ENCODE results near the gene PEX14. TPM values are rescaled to one million over a fixed set of nuclear protein-coding genes. Genes with fewer than 3 reads are reported as not detected.

Gene PEX14
- total and polyA plus RNA-seq, 2 experiments from 2014 or later: 17.6 to 19.6 TPM

GRCh38 chr1:10597492-10598388 is 123.0 kb downstream of the PEX14 start:
- Histone ChIP-seq H4K20me1 (replicated peaks; ENCODE audit: insufficient read depth) (peaks cover 3% of the 10 kb centered on the region; the same call in 1 of the 2 replicates), H3K9me2 (ENCODE audit: insufficient read depth) (no peaks in the 10 kb centered on the region), H3K4me3 (no peak overlapping the region), H3F3A (replicated peaks; ENCODE audit: low read depth) (peaks cover 2% of the 10 kb centered on the region; the same call in 1 of the 2 replicates), H3K27me3 (ENCODE audit: insufficient read depth) (no peaks in the 10 kb centered on the region), H3K36me3 (ENCODE audit: insufficient read depth) (peaks cover 5% of the 10 kb centered on the region; the same call in 1 of the 2 replicates), H3K4me2 (no peak overlapping the region), H3K79me2 (replicated peaks; ENCODE audit: insufficient read depth) (no peaks in the 10 kb centered on the region), H3K4me1 (ENCODE audit: insufficient read depth) (peaks cover 32% of the 10 kb centered on the region), H3K27ac (ENCODE audit: low read depth) (no peak overlapping the region), H2AFZ (no peak overlapping the region)
- H3K27ac Mint-ChIP-seq: no peak overlapping the region
- peaks cover 19% of the 10 kb centered on the region for H3K27me3 Mint-ChIP-seq (ENCODE audit: insufficient read depth, low read depth, poor library complexity)
- no peaks in the 10 kb centered on the region for H3K36me3 Mint-ChIP-seq (ENCODE audit: low read depth)
- no peaks in the 10 kb centered on the region for H3K9me3 Mint-ChIP-seq
- no peak overlapping the region for H3K4me3 Mint-ChIP-seq
- ATAC-seq: no peak
- no peak for DNase-seq (ENCODE audit: low spot score)
- TF ChIP-seq ZNF462 (CRISPR knock-in tag; IDR thresholded peaks at IDR 0.05) (no peak), STAT1 (IDR thresholded peaks at IDR 0.05; ENCODE audit: unreplicated experiment) (no peak), ZNF114 (CRISPR knock-in tag; IDR thresholded peaks at IDR 0.05) (no peak), ETS1 (IDR thresholded peaks at IDR 0.05) (no peak), EZH2phosphoT487 (IDR thresholded peaks at IDR 0.05; ENCODE audit: unreplicated experiment) (no peak), EZH2 (IDR thresholded peaks at IDR 0.05; ENCODE audit: low read depth, unreplicated experiment) (no peak), CREB1 (CRISPR knock-in tag; IDR thresholded peaks at IDR 0.05; ENCODE audit: low read depth) (no peak), ZNF331 (CRISPR knock-in tag; IDR thresholded peaks at IDR 0.05; ENCODE audit: low read depth) (no peak), JUNB (IDR thresholded peaks at IDR 0.05; ENCODE audit: unreplicated experiment) (no peak), POLR2AphosphoS5 (IDR thresholded peaks at IDR 0.05; ENCODE audit: low read depth) (no peak), NANOG (IDR thresholded peaks at IDR 0.05; ENCODE audit: borderline replicate concordance) (no peak)
- TF ChIP-seq, protein P1, sequence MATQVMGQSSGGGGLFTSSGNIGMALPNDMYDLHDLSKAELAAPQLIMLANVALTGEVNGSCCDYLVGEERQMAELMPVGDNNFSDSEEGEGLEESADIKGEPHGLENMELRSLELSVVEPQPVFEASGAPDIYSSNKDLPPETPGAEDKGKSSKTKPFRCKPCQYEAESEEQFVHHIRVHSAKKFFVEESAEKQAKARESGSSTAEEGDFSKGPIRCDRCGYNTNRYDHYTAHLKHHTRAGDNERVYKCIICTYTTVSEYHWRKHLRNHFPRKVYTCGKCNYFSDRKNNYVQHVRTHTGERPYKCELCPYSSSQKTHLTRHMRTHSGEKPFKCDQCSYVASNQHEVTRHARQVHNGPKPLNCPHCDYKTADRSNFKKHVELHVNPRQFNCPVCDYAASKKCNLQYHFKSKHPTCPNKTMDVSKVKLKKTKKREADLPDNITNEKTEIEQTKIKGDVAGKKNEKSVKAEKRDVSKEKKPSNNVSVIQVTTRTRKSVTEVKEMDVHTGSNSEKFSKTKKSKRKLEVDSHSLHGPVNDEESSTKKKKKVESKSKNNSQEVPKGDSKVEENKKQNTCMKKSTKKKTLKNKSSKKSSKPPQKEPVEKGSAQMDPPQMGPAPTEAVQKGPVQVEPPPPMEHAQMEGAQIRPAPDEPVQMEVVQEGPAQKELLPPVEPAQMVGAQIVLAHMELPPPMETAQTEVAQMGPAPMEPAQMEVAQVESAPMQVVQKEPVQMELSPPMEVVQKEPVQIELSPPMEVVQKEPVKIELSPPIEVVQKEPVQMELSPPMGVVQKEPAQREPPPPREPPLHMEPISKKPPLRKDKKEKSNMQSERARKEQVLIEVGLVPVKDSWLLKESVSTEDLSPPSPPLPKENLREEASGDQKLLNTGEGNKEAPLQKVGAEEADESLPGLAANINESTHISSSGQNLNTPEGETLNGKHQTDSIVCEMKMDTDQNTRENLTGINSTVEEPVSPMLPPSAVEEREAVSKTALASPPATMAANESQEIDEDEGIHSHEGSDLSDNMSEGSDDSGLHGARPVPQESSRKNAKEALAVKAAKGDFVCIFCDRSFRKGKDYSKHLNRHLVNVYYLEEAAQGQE (IDR thresholded peaks at IDR 0.05; ENCODE audit: unreplicated experiment): no peak
- TF ChIP-seq, protein P2, sequence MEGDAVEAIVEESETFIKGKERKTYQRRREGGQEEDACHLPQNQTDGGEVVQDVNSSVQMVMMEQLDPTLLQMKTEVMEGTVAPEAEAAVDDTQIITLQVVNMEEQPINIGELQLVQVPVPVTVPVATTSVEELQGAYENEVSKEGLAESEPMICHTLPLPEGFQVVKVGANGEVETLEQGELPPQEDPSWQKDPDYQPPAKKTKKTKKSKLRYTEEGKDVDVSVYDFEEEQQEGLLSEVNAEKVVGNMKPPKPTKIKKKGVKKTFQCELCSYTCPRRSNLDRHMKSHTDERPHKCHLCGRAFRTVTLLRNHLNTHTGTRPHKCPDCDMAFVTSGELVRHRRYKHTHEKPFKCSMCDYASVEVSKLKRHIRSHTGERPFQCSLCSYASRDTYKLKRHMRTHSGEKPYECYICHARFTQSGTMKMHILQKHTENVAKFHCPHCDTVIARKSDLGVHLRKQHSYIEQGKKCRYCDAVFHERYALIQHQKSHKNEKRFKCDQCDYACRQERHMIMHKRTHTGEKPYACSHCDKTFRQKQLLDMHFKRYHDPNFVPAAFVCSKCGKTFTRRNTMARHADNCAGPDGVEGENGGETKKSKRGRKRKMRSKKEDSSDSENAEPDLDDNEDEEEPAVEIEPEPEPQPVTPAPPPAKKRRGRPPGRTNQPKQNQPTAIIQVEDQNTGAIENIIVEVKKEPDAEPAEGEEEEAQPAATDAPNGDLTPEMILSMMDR (conservative IDR thresholded peaks at IDR 0.05; ENCODE audit: low read depth in 2 of 2): no peak
- H3K4me1 Mint-ChIP-seq: peaks cover 62% of the 10 kb centered on the region

Data from GM23338 (cell line).